Liver (tissue), 9 donors: ENCODE results near the gene PYDC2. TPM values are rescaled to one million over a fixed set of nuclear protein-coding genes. Genes with fewer than 3 reads are reported as not detected.

Source experiments
- DNase-seq: peaks from one replicate; pipeline ENCODE4 v3.0.0-alpha.2; 2017; ENCODE audit warnings: low spot score
- H3K27ac ChIP-seq, 2 donors: one replicate each; pipeline ENCODE4 v1.7.0; 2013; ENCODE audit warnings: inconsistent platforms in 2 of 2, low read length in 2 of 2, control low read depth in 1 of 2, low read depth in 1 of 2, mild to moderate bottlenecking in 1 of 2
- H3K27me3 ChIP-seq, 4 donors: one replicate each; pipeline versions ENCODE4 v1.6.1 to v1.7.0; 2013; ENCODE audit warnings: low read length in 3 of 4, inconsistent platforms in 1 of 4, mild to moderate bottlenecking in 1 of 4, moderate library complexity in 1 of 4; ENCODE audit not compliant: control insufficient read depth in 4 of 4, insufficient read depth in 4 of 4
- H3K36me3 ChIP-seq, 4 donors: one replicate each; pipeline versions ENCODE4 v1.6.1 to v1.7.0; 2013; ENCODE audit warnings: low read length in 3 of 4, mild to moderate bottlenecking in 3 of 4, low read depth in 1 of 4, moderate library complexity in 1 of 4; ENCODE audit not compliant: control insufficient read depth in 4 of 4, insufficient read depth in 3 of 4
- H3K4me1 ChIP-seq, 4 donors: one replicate each; pipeline versions ENCODE4 v1.6.1 to v1.7.0; 2013; ENCODE audit warnings: low read length in 3 of 4, mild to moderate bottlenecking in 3 of 4, moderate library complexity in 1 of 4; ENCODE audit not compliant: control insufficient read depth in 4 of 4, insufficient read depth in 4 of 4
- H3K4me3 ChIP-seq, 3 donors: one replicate each; pipeline versions ENCODE4 v1.6.1 to v1.7.0; 2013; ENCODE audit warnings: low read length in 3 of 3, control low read depth in 1 of 3, low read depth in 1 of 3, mild to moderate bottlenecking in 1 of 3
- H3K9ac ChIP-seq, 2 donors: one replicate each; pipeline ENCODE4 v1.7.0; 2013; ENCODE audit warnings: low read length in 2 of 2, mild to moderate bottlenecking in 2 of 2, moderate library complexity in 2 of 2, control low read depth in 1 of 2, low read depth in 1 of 2
- H3K9me3 ChIP-seq, 4 donors: one replicate each; pipeline versions ENCODE4 v1.6.1 to v1.7.0; 2013; ENCODE audit warnings: low read length in 3 of 4; ENCODE audit not compliant: control insufficient read depth in 4 of 4
- ATF3 ChIP-seq: IDR thresholded peaks from 2 replicates; pipeline ENCODE4 v1.6.1; 2016; ENCODE audit warnings: antibody characterized with exemption
- CTCF ChIP-seq: fragments of 150-350 bp; IDR thresholded peaks from 2 replicates; pipeline ENCODE4 v1.5.1; 2017; ENCODE audit warnings: improper control_type of control experiment, low read depth, low read length; ENCODE audit not compliant: missing input control
- FOXA1 ChIP-seq: IDR thresholded peaks from 2 replicates; pipeline ENCODE4 v1.6.1; 2016; ENCODE audit warnings: antibody characterized with exemption
- FOXA2 ChIP-seq: IDR thresholded peaks from 2 replicates; pipeline ENCODE4 v1.6.1; 2016; ENCODE audit warnings: antibody characterized with exemption
- GABPA ChIP-seq, 2 donors: IDR thresholded peaks in 1 of 2; conservative IDR thresholded peaks in 1 of 2; 2 replicates each; pipeline ENCODE4 v1.6.1; 2016; ENCODE audit warnings: antibody characterized with exemption in 2 of 2, mild to moderate bottlenecking in 1 of 2, moderate library complexity in 1 of 2
- HNF4A ChIP-seq, 2 donors: conservative IDR thresholded peaks; 2 replicates each; pipeline ENCODE4 v1.6.1; 2016; ENCODE audit warnings: antibody characterized with exemption in 2 of 2, mild to moderate bottlenecking in 2 of 2
- JUND ChIP-seq, 2 donors: IDR thresholded peaks; 2 replicates each; pipeline ENCODE4 v1.6.1; 2016; ENCODE audit warnings: antibody characterized with exemption in 2 of 2
- NR2F2 ChIP-seq: IDR thresholded peaks from 2 replicates; pipeline ENCODE4 v1.6.1; 2016; ENCODE audit warnings: antibody characterized with exemption
- RAD21 ChIP-seq, 2 donors: IDR thresholded peaks; 2 replicates each; pipeline ENCODE4 v1.6.1; 2016; ENCODE audit warnings: antibody characterized with exemption in 2 of 2, mild to moderate bottlenecking in 2 of 2
- RXRA ChIP-seq, 2 donors: IDR thresholded peaks; 2 replicates each; pipeline ENCODE4 v1.6.1; 2017 to 2018; ENCODE audit warnings: antibody characterized with exemption in 2 of 2, mild to moderate bottlenecking in 1 of 2
- SP1 ChIP-seq: IDR thresholded peaks from 2 replicates; pipeline ENCODE4 v1.6.1; 2018; ENCODE audit warnings: antibody characterized with exemption, mild to moderate bottlenecking
- YY1 ChIP-seq: IDR thresholded peaks from 2 replicates; pipeline ENCODE4 v1.6.1; 2016; ENCODE audit warnings: antibody characterized with exemption, mild to moderate bottlenecking
- WGBS: extraction: QIAGEN DNeasy Blood & Tissue Kit; methylation state at CpG from one replicate; pipeline ENCODE4 v1.1.7; 2013; 5-methylcytosine and 5-hydroxymethylcytosine counted together
- polyA plus RNA-seq, 2 donors: library from polyadenylated mRNA; stranded (reverse) in 1 of 2; unstranded in 1 of 2; fragments of 200-250 nt in 1 of 2; fragments of >200 nt in 1 of 2; fragmentation: Nextera tagmentation in 1 of 2; extraction: Ambion mirVana in 1 of 2; gene quantifications; one replicate each; pipeline versions ENCODE4 v1.2.1 to v1.2.3, GENCODE V29; 2013 to 2015
- total RNA-seq, 2 donors: library from RNA; depleted of rRNA; stranded (reverse); fragments of >200 nt; gene quantifications; one replicate each; pipeline ENCODE4 v1.2.3, GENCODE V29; 2014
- TF ChIP-seq, protein P1 (sequence below): IDR thresholded peaks from 2 replicates; pipeline ENCODE4 v1.6.1; 2016; ENCODE audit warnings: antibody characterized with exemption, mild to moderate bottlenecking
- TF ChIP-seq, protein P2 (sequence below): IDR thresholded peaks from 2 replicates; pipeline ENCODE4 v1.6.1; 2016; ENCODE audit warnings: antibody characterized with exemption
- donor health status: healthy.
- donor health status: healthy.
- donor health status: healthy.
- donor health status: healthy.
- donor health status: healthy.

Gene PYDC2
- total and polyA plus RNA-seq, 4 donors, result not detected

- DNase-seq, result no peak
- peaks cover 2 to 9% (median 4%) of the 10 kb centered on the region in 4 donors for H3K4me1 ChIP-seq
- no peaks in the 10 kb centered on the region for H3K9me3 ChIP-seq
- H3K4me3 ChIP-seq, result no peak overlapping the region
- TF ChIP-seq JUND (IDR thresholded peaks at IDR 0.05) (no peak), NR2F2 (no peak), FOXA2 (no peak), CTCF (no peak), FOXA1 (no peak), GABPA (IDR thresholded peaks at IDR 0.05 in 1 of 2, conservative IDR thresholded peaks at IDR 0.05 in 1 of 2) (no peak), ATF3 (no peak), RXRA (IDR thresholded peaks at IDR 0.05) (no peak), HNF4A (conservative IDR thresholded peaks at IDR 0.05) (no peak), SP1 (no peak), RAD21 (IDR thresholded peaks at IDR 0.05) (no peak), YY1 (no peak)
- TF ChIP-seq, protein P1, sequence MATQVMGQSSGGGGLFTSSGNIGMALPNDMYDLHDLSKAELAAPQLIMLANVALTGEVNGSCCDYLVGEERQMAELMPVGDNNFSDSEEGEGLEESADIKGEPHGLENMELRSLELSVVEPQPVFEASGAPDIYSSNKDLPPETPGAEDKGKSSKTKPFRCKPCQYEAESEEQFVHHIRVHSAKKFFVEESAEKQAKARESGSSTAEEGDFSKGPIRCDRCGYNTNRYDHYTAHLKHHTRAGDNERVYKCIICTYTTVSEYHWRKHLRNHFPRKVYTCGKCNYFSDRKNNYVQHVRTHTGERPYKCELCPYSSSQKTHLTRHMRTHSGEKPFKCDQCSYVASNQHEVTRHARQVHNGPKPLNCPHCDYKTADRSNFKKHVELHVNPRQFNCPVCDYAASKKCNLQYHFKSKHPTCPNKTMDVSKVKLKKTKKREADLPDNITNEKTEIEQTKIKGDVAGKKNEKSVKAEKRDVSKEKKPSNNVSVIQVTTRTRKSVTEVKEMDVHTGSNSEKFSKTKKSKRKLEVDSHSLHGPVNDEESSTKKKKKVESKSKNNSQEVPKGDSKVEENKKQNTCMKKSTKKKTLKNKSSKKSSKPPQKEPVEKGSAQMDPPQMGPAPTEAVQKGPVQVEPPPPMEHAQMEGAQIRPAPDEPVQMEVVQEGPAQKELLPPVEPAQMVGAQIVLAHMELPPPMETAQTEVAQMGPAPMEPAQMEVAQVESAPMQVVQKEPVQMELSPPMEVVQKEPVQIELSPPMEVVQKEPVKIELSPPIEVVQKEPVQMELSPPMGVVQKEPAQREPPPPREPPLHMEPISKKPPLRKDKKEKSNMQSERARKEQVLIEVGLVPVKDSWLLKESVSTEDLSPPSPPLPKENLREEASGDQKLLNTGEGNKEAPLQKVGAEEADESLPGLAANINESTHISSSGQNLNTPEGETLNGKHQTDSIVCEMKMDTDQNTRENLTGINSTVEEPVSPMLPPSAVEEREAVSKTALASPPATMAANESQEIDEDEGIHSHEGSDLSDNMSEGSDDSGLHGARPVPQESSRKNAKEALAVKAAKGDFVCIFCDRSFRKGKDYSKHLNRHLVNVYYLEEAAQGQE, result no peak
- TF ChIP-seq, protein P2, sequence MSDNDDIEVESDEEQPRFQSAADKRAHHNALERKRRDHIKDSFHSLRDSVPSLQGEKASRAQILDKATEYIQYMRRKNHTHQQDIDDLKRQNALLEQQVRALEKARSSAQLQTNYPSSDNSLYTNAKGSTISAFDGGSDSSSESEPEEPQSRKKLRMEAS, result no peak
- H3K27ac ChIP-seq, result no peak overlapping the region
- H3K27me3 ChIP-seq, result no peaks in the 10 kb centered on the region
- H3K36me3 ChIP-seq, result no peaks in the 10 kb centered on the region
- H3K9ac ChIP-seq, result no peak overlapping the region
- 72% methylated on average over 2 of the region's 2 CpGs for WGBS
Observed at GRCh38 chr3:191435981-191436380, 25.0 kb upstream of the PYDC2 start.

GRCh38 chr3:191438150-191438814, 22.7 kb upstream of the PYDC2 start:
- Histone ChIP-seq H3K9me3 (no peaks in the 10 kb centered on the region), H3K27ac (no peak overlapping the region), H3K36me3 (no peaks in the 10 kb centered on the region), H3K4me1 (no peaks in the 10 kb centered on the region), H3K27me3 (no peaks in the 10 kb centered on the region), H3K4me3 (no peak overlapping the region), H3K9ac (no peak overlapping the region)
- DNase-seq, result no peak
- no peak for TF ChIP-seq RXRA (IDR thresholded peaks at IDR 0.05)
- 87% methylated on average over 2 of the region's 2 CpGs for WGBS
